ENCODE measurements around the gene SLC17A5. TPM values are rescaled to one million over a fixed set of nuclear protein-coding genes. Genes with fewer than 3 reads are reported as not detected.
"Not testable (repeated sequence)": the region's sequence is repeated elsewhere in the genome, so short reads cannot be mapped to it uniquely, and the experiment has no call there.

SLC17A5 gene
- total RNA-seq, 2 donors from 2014 or later, result 17.9 to 32.3 TPM

DNA sequence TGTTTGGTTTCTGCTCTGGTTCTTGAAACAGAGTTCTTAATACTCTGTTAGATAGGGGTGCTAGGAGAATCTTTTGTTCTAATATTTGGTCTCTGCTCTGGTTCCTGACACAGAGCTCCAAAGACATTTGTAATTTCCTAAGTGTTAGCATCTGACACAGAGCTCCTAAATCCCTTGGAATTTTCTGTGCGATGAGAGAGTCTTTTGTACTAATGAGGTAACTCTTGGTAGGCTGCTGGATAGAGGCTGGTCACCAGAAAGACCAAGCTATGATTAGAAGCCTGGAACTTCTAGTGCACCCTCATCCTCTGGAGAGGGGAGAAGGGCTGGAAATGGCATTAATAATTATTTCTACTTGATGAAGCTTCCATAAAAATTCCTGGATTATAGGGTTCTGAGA, 34.6 kb upstream of the SLC17A5 start:
- no peak for DNase-seq (ENCODE audit: low spot score)
- no peaks in the 10 kb centered on the region for H3K27me3 ChIP-seq (replicated peaks; ENCODE audit: insufficient read depth)
- no peak overlapping the region for H3K27ac ChIP-seq
- H3K4me1 ChIP-seq (replicated peaks), result no peaks in the 10 kb centered on the region
- TF ChIP-seq POLR2A (IDR thresholded peaks at IDR 0.05) (no peak), POLR2AphosphoS5 (IDR thresholded peaks at IDR 0.05) (no peak), CTCF (IDR thresholded peaks at IDR 0.05) (no peak)
- H3K4me3 ChIP-seq, result no peak overlapping the region
- intact Hi-C loops (cut with DNase I), result no loop called here
- no peaks in the 10 kb centered on the region for H3K9me3 ChIP-seq
- WGBS, result 86% methylated on average over 1 of the region's 1 CpG
- no peaks in the 10 kb centered on the region for H3K36me3 ChIP-seq

GRCh38 chr6:73683574-73683973, 29.8 kb upstream of the SLC17A5 start:
- H3K27me3 ChIP-seq (replicated peaks; ENCODE audit: insufficient read depth); H3K4me3 ChIP-seq; H3K27ac ChIP-seq; intact Hi-C loops (cut with DNase I); H3K36me3 ChIP-seq; DNase-seq (ENCODE audit: low spot score); H3K9me3 ChIP-seq; H3K4me1 ChIP-seq (replicated peaks): not testable (repeated sequence)
- 91% methylated on average over 2 of the region's 2 CpGs for WGBS

DNA sequence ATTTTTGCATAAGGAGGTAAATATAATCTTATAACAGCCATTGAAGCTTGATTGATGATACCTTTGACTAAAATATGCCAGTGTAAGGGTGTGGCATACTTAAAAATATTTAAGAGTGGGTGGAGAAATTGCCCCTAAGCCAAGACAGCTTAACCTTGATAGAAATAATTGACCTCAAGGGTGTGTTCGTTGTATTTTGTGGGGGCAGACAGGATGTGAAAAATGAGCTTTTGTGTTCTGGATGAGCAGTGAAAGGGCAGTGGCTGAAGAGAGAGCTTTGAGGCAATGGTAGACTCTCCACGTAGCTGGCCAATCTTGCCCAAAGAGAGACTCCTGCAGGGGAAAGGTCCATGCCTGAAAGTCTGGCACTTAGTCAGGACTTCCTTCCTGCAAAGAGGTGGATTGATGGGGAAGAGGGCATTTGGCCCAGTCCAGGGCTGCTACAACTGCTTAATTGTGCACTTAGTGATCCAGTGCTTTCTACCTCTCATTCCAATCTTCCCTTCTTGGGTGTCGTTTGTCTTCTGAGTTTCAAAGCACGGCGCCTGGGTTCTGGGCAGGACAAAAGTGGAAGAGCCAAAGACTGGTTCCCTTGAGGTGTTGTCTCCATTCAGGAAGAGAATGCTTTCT, 26.6 kb upstream of the SLC17A5 start:
- H3K4me1 ChIP-seq (replicated peaks), result no peaks in the 10 kb centered on the region
- H3K27me3 ChIP-seq (replicated peaks; ENCODE audit: insufficient read depth), result no peaks in the 10 kb centered on the region
- no peak for DNase-seq (ENCODE audit: low spot score)
- intact Hi-C loops (cut with DNase I), result no loop called here
- H3K9me3 ChIP-seq, result no peaks in the 10 kb centered on the region
- no peak overlapping the region for H3K27ac ChIP-seq
- no peak overlapping the region for H3K4me3 ChIP-seq
- H3K36me3 ChIP-seq, result no peaks in the 10 kb centered on the region
- 53% methylated on average over 5 of the region's 5 CpGs for WGBS
- no peak for TF ChIP-seq POLR2A (IDR thresholded peaks at IDR 0.05)
- TF ChIP-seq CTCF (IDR thresholded peaks at IDR 0.05), result no peak
- no peak for TF ChIP-seq POLR2AphosphoS5 (IDR thresholded peaks at IDR 0.05)

DNA sequence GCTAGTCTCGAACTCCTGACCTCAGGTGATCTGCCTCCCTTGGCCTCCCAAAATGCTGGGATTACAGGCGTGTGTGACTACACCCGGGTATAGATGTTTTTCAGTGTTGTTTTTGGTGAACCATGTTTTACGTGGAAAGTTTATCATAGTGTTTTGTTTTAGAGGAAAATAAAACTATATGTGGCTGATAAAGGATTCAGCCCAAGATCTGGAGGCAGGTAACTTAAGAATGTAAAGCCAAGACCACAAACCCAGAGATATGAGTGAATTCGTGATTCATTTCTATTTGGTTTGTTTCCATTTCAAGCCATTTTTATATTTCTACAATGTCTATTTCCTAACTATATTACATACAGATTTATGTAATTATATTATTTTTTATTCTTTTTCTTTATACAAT, 26.1 kb upstream of the SLC17A5 start:
- H3K4me3 ChIP-seq; DNase-seq (ENCODE audit: low spot score); H3K9me3 ChIP-seq; H3K27ac ChIP-seq; H3K36me3 ChIP-seq; H3K4me1 ChIP-seq (replicated peaks); intact Hi-C loops (cut with DNase I); H3K27me3 ChIP-seq (replicated peaks; ENCODE audit: insufficient read depth): not testable (repeated sequence)
- 85% methylated on average over 5 of the region's 5 CpGs for WGBS

DNA sequence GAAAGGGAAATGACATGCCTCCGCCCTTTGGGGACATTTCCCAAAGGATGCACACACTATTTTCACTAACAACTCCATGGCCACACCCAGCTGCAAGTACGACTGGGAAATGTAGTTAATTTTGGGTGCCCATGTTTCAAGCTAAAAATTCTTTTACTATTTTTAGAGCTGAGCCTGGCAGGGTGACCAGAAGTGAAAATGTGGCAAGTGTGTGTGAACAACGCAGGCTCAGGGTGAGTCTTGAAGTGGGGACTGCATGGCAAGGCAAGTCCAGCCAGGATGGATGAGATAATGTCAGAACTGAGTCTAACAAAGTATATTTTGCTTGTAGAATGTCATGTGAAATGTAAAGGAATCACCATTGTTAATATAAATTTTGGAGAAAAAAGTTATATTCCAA, 25.2 kb upstream of the SLC17A5 start:
- Histone ChIP-seq H3K4me1 (replicated peaks) (no peaks in the 10 kb centered on the region), H3K27me3 (replicated peaks; ENCODE audit: insufficient read depth) (no peaks in the 10 kb centered on the region), H3K4me3 (no peak overlapping the region), H3K36me3 (no peaks in the 10 kb centered on the region), H3K27ac (no peak overlapping the region), H3K9me3 (no peaks in the 10 kb centered on the region)
- intact Hi-C loops (cut with DNase I), result no loop called here
- TF ChIP-seq CTCF (IDR thresholded peaks at IDR 0.05) (no peak), POLR2AphosphoS5 (IDR thresholded peaks at IDR 0.05) (no peak), POLR2A (IDR thresholded peaks at IDR 0.05) (no peak)
- WGBS, result 70% methylated on average over 3 of the region's 3 CpGs
- no peak for DNase-seq (ENCODE audit: low spot score)

- no peak overlapping the region for H3K27ac ChIP-seq
- WGBS, result 41% methylated on average over 4 of the region's 4 CpGs
- intact Hi-C loops (cut with DNase I), result loop anchor here (2.0 kb wide), 1 partner anchor 57 kb away; no protein-coding TSS in a partner anchor
- DNase-seq (ENCODE audit: low spot score), result peak; percentile 80
- no peaks in the 10 kb centered on the region for H3K27me3 ChIP-seq (replicated peaks; ENCODE audit: insufficient read depth)
- H3K4me1 ChIP-seq (replicated peaks), result no peaks in the 10 kb centered on the region
- peak; percentile 80 to 93 (median 85) for TF ChIP-seq CTCF (IDR thresholded peaks at IDR 0.05)
- peak; percentile 21 for TF ChIP-seq POLR2AphosphoS5 (IDR thresholded peaks at IDR 0.05)
- no peak for TF ChIP-seq POLR2A (IDR thresholded peaks at IDR 0.05)
- no peak overlapping the region for H3K4me3 ChIP-seq
- no peaks in the 10 kb centered on the region for H3K9me3 ChIP-seq
- H3K36me3 ChIP-seq, result no peaks in the 10 kb centered on the region
These were observed 21.8 kb upstream of the SLC17A5 start for GRCh38 chr6:73675466-73676098.
